B cell (primary cell): ENCODE data around the gene ECE2. TPM values are rescaled to one million over a fixed set of nuclear protein-coding genes. Genes with fewer than 3 reads are reported as not detected.

ENCODE experiments used
- ATAC-seq: fragments of 200-7000 bp; cut with Tn5 transposase; one replicate; pipeline ENCODE4 v1.10.0; 2021; ENCODE audit warnings: low read depth, mild to moderate bottlenecking, moderate number of reproducible peaks, moderate library complexity
- CTCF ChIA-PET: fragments of 350-600 bp; sonication (Branson Sonifier 250); formaldehyde crosslinking; loops from one replicate; lab custom pipeline; 2021; ENCODE audit warnings: antibody characterized with exemption, inconsistent platforms; lab: Charles Lee
- POLR2A ChIA-PET: fragments of 350-600 bp; sonication (Branson Sonifier 250); formaldehyde crosslinking; loops from one replicate; lab custom pipeline; 2021; ENCODE audit warnings: antibody characterized with exemption; lab: Charles Lee
- DNase-seq: peaks from one replicate; pipeline ENCODE4 v3.0.0; 2013
- H2AFZ ChIP-seq: 2 replicates; pipeline ENCODE4 v1.6.1; 2012; ENCODE audit warnings: mild to moderate bottlenecking, low read depth, low read length; ENCODE audit not compliant: insufficient read depth, poor library complexity, severe bottlenecking
- H3K27ac ChIP-seq, 2 donors: 1 replicate in 1 of 2; 2 replicates in 1 of 2; pipeline ENCODE4 v1.5.1; 2012 to 2013; ENCODE audit warnings: low read length in 2 of 2, mild to moderate bottlenecking in 2 of 2, moderate library complexity in 1 of 2
- H3K27me3 ChIP-seq, 4 experiments: fragments of 200-600 bp in 1 of 4; sonication (generic) in 1 of 4; replicated peaks in 1 of 4; 1 replicate in 2 of 4; 2 replicates in 2 of 4; pipeline versions ENCODE4 v1.6.1 to v1.7.0; 2013 to 2016; ENCODE audit warnings: low read length in 3 of 4, mild to moderate bottlenecking in 2 of 4, mixed read lengths in 1 of 4, moderate library complexity in 1 of 4; ENCODE audit not compliant: insufficient read depth in 4 of 4, control insufficient read depth in 3 of 4; ENCODE audit errors: control extremely low read depth in 1 of 4
- H3K36me3 ChIP-seq, 2 experiments: replicated peaks in 1 of 2; 1 replicate in 1 of 2; 2 replicates in 1 of 2; pipeline versions ENCODE4 v1.6.1 to v1.7.1; 2013; ENCODE audit warnings: low read length in 1 of 2; ENCODE audit not compliant: insufficient read depth in 2 of 2, control insufficient read depth in 1 of 2; ENCODE audit errors: control extremely low read depth in 1 of 2, extremely low read depth in 1 of 2
- H3K4me1 ChIP-seq, 2 donors: fragments of 200-600 bp in 1 of 2; sonication (generic) in 1 of 2; 1 replicate in 1 of 2; 2 replicates in 1 of 2; pipeline versions ENCODE4 v1.5.1 to v1.6.1; 2013 to 2017; ENCODE audit warnings: low read length in 2 of 2; ENCODE audit not compliant: control insufficient read depth in 2 of 2, insufficient read depth in 2 of 2
- H3K4me2 ChIP-seq: replicated peaks from 2 replicates; pipeline ENCODE3; 2012; ENCODE audit warnings: mild to moderate bottlenecking, low read depth, low read length; ENCODE audit not compliant: poor library complexity, severe bottlenecking
- H3K4me3 ChIP-seq, 5 experiments: fragments of 200-600 bp in 1 of 5; sonication (generic) in 1 of 5; 1 replicate in 3 of 5; 2 replicates in 2 of 5; pipeline versions ENCODE4 v1.5.1 to v1.7.0; 2011 to 2016; ENCODE audit warnings: low read length in 4 of 5, mild to moderate bottlenecking in 4 of 5, low read depth in 2 of 5, control low read depth in 1 of 5, moderate library complexity in 1 of 5; ENCODE audit not compliant: insufficient read depth in 1 of 5; ENCODE audit errors: control extremely low read depth in 1 of 5, extremely low read depth in 1 of 5
- H3K79me2 ChIP-seq: fragments of 200-600 bp; sonication (generic); one replicate; pipeline ENCODE4 v1.6.0; 2016; ENCODE audit warnings: low read length; ENCODE audit not compliant: control insufficient read depth, insufficient read depth
- H3K9ac ChIP-seq: fragments of 200-600 bp; sonication (generic); 2 replicates; pipeline ENCODE4 v1.6.1; 2017; ENCODE audit warnings: mild to moderate bottlenecking, low read length, moderate library complexity
- H3K9me3 ChIP-seq, 3 donors: one replicate each; pipeline versions ENCODE4 v1.6.1 to v1.7.1; 2013; ENCODE audit warnings: low read length in 2 of 3; ENCODE audit not compliant: control insufficient read depth in 2 of 3, insufficient read depth in 1 of 3; ENCODE audit errors: control extremely low read depth in 1 of 3
- H4K20me1 ChIP-seq: 2 replicates; pipeline ENCODE4 v1.6.0; 2012; ENCODE audit warnings: mild to moderate bottlenecking, low read length; ENCODE audit not compliant: insufficient read depth, control insufficient read depth, poor library complexity, severe bottlenecking
- H3K27ac Mint-ChIP-seq: one replicate; pipeline ENCODE4 v1.8.0; 2021; ENCODE audit warnings: mixed read lengths
- H3K27me3 Mint-ChIP-seq: one replicate; pipeline ENCODE4 v1.8.0; 2021; ENCODE audit warnings: mixed read lengths
- H3K4me1 Mint-ChIP-seq: one replicate; pipeline ENCODE4 v1.8.0; 2021; ENCODE audit warnings: mixed read lengths
- H3K4me3 Mint-ChIP-seq: one replicate; pipeline ENCODE4 v1.8.0; 2021; ENCODE audit warnings: mixed read lengths
- H3K9me3 Mint-ChIP-seq: one replicate; pipeline ENCODE4 v1.8.0; 2022; ENCODE audit warnings: mixed read lengths; ENCODE audit not compliant: insufficient read depth
- EZH2 ChIP-seq: IDR thresholded peaks from 2 replicates; pipeline ENCODE4 v1.6.1; 2012; ENCODE audit warnings: borderline replicate concordance, low read depth, mild to moderate bottlenecking, moderate library complexity, low read length; ENCODE audit not compliant: insufficient read depth, poor library complexity, severe bottlenecking
- WGBS: methylation state at CpG from one replicate; pipeline ENCODE4 v1.1.5; 2013; ENCODE audit warnings: missing lambda C conversion rate; ENCODE audit not compliant: insufficient coverage; 5-methylcytosine and 5-hydroxymethylcytosine counted together
- intact Hi-C: fragments of 100-400 bp; cut with micrococcal nuclease; formaldehyde crosslinking; loops from one replicate; pipeline ENCODE4 v1.10.0; 2022
- polyA plus RNA-seq: library from polyadenylated mRNA; depleted of rRNA; stranded (reverse); fragments of >200 nt; gene quantifications from 2 replicates; pipeline ENCODE4 v1.2.3, GENCODE V29; 2012
- total RNA-seq, 2 donors: library from RNA; stranded (reverse); fragments of 120-200 nt in 1 of 2; gene quantifications; 1 replicate in 1 of 2; 2 replicates in 1 of 2; pipeline versions ENCODE4 v1.2.3 to v1.2.4, GENCODE V29; 2013 to 2022
- TF ChIP-seq, protein P1 (sequence below): fragments of 200-600 bp; IDR thresholded peaks from one replicate; pipeline ENCODE4 v1.8.0; 2022; ENCODE audit warnings: antibody characterized with exemption, mild to moderate bottlenecking

The ECE2 gene
- total and polyA plus RNA-seq, 2 donors (not counting 1 experiment from before 2014, with no cell fraction given): not detected

DNA sequence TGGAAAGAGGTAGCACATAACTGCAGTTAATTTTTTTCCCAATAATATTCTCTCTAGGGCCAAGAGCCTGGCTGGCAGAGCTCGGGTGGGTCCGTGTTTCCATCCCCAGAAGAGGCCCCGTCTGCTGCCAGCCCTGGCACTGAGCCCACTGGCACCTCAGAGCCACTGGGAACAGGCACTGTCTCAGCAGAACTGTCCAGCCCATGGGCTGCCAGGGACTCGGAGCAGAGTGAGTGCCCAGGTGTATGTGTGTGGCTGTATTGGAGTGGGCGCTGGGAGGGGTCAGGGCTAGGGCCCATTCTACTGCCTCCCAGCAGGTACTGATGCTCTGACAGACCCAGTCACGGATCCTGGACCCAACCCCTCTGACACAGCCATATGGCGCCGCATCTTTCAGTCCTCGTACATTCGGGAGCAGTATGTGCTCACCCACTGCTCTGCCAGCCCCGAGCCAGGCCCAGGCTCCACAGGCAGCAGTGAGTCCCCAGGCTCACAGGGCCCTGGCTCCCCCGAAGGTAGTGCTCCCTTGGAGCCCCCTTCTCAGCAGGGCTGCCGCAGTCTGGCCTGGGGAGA, 37.5 kb upstream of the ECE2 start:
- Mint-ChIP-seq H3K4me3 (no peak overlapping the region), H3K4me1 (no peaks in the 10 kb centered on the region), H3K27me3 (peaks cover 4% of the 10 kb centered on the region), H3K27ac (no peak overlapping the region), H3K9me3 (no peaks in the 10 kb centered on the region)
- peaks cover 4% of the 10 kb centered on the region for H4K20me1 ChIP-seq
- H2AFZ ChIP-seq: no peak overlapping the region
- no peak overlapping the region for H3K27ac ChIP-seq
- peaks cover 0 to 14% (median 1%) of the 10 kb centered on the region in 4 experiments for H3K27me3 ChIP-seq
- DNase-seq (no peak), ATAC-seq (no peak)
- TF ChIP-seq EZH2: no peak
- TF ChIP-seq, protein P1, sequence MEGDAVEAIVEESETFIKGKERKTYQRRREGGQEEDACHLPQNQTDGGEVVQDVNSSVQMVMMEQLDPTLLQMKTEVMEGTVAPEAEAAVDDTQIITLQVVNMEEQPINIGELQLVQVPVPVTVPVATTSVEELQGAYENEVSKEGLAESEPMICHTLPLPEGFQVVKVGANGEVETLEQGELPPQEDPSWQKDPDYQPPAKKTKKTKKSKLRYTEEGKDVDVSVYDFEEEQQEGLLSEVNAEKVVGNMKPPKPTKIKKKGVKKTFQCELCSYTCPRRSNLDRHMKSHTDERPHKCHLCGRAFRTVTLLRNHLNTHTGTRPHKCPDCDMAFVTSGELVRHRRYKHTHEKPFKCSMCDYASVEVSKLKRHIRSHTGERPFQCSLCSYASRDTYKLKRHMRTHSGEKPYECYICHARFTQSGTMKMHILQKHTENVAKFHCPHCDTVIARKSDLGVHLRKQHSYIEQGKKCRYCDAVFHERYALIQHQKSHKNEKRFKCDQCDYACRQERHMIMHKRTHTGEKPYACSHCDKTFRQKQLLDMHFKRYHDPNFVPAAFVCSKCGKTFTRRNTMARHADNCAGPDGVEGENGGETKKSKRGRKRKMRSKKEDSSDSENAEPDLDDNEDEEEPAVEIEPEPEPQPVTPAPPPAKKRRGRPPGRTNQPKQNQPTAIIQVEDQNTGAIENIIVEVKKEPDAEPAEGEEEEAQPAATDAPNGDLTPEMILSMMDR: no peak
- H3K9ac ChIP-seq: no peak overlapping the region
- no peaks in the 10 kb centered on the region for H3K79me2 ChIP-seq
- no peaks in the 10 kb centered on the region for H3K4me1 ChIP-seq
- H3K9me3 ChIP-seq: no peaks in the 10 kb centered on the region
- CTCF ChIA-PET: interaction anchor here (0.9 to 3.9 kb wide), 3 partner anchors 10 to 54 kb away, joined by 3 to 22 read pairs (median 9); partner anchors contain the start of gene EEF1AKMT4
- POLR2A ChIA-PET: no interaction called here
- no peak overlapping the region for H3K4me2 ChIP-seq
- intact Hi-C loops: no loop called here
- 89% methylated on average over 13 of the region's 13 CpGs for WGBS
- peaks cover 0 to 13% of the 10 kb centered on the region in 2 experiments for H3K36me3 ChIP-seq
- H3K4me3 ChIP-seq: no peak overlapping the region

DNA sequence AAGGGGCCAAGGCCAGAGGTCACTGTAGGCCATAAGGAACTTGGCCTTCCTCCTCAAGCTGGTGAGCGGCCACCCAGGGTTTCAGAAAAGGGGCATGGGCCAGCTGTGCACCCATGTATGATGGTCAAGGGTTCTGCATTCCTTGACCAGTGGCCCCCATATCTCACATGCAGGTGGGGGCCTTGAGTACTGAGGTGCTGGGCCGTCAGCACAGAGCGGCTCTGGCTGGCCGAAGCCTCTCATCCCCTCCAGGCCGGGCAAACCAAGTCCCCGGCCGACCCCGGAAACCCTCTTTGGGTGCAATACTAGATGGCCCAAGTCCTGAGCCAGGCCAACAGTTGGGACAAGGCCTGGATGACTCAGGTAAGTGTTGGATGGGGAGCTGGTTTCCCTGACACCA, 36.6 kb upstream of the ECE2 start:
- Histone ChIP-seq H4K20me1 (peaks cover 4% of the 10 kb centered on the region), H3K36me3 (peaks cover 0 to 21% of the 10 kb centered on the region in 2 experiments), H3K4me2 (no peak overlapping the region), H3K79me2 (no peaks in the 10 kb centered on the region), H3K4me1 (no peaks in the 10 kb centered on the region), H3K27ac (no peak overlapping the region), H2AFZ (no peak overlapping the region), H3K27me3 (peaks cover 0 to 6% (median 0%) of the 10 kb centered on the region in 4 experiments), H3K9ac (no peak overlapping the region), H3K9me3 (no peaks in the 10 kb centered on the region), H3K4me3 (no peak overlapping the region)
- no peak for TF ChIP-seq EZH2
- no peaks in the 10 kb centered on the region for H3K9me3 Mint-ChIP-seq
- no peak for DNase-seq
- 96% methylated on average over 8 of the region's 8 CpGs for WGBS
- no peaks in the 10 kb centered on the region for H3K4me1 Mint-ChIP-seq
- H3K4me3 Mint-ChIP-seq: no peak overlapping the region
- ChIA-PET POLR2A (no interaction called here), CTCF (interaction anchor here (1.0 to 3.9 kb wide), 5 partner anchors 11 to 344 kb away, joined by 3 to 22 read pairs (median 4); no protein-coding TSS in a partner anchor)
- H3K27ac Mint-ChIP-seq: no peak overlapping the region
- no peak for ATAC-seq
- intact Hi-C loops: no loop called here
- H3K27me3 Mint-ChIP-seq: peaks cover 4% of the 10 kb centered on the region
